ENCODE measurements around the gene WNT7B.

- TF ChIP-seq CTCF (conservative IDR thresholded peaks at IDR 0.05; ENCODE audit: low read length), result no peak
- TF ChIP-seq EZH2phosphoT487 (IDR thresholded peaks at IDR 0.05; ENCODE audit: borderline replicate concordance), result no peak
Measured at GRCh38 chr22:45926433-45926832, 50.5 kb downstream of the WNT7B start.

Measured in Loucy (cell line).